Ovary (tissue), 9 donors: ENCODE results near the gene PTGER1. TPM values are rescaled to one million over a fixed set of nuclear protein-coding genes. Genes with fewer than 3 reads are reported as not detected.
"Not testable (repeated sequence)": the region's sequence is repeated elsewhere in the genome, so short reads cannot be mapped to it uniquely, and the experiment has no call there.

Experiments
- DNase-seq, 5 donors: peaks; one replicate each; pipeline ENCODE4 v3.0.0-alpha.2; 2019 to 2020
- H3K27ac ChIP-seq, 2 donors: fragments of 200-600 bp; one replicate each; pipeline versions ENCODE4 v1.5.1 to v1.8.0; 2019 to 2022
- H3K27me3 ChIP-seq: fragments of 200-600 bp; one replicate; pipeline ENCODE4 v1.8.0; 2022
- H3K36me3 ChIP-seq: fragments of 200-600 bp; sonication (generic); one replicate; pipeline ENCODE4 v1.5.1; 2019
- H3K4me1 ChIP-seq: one replicate; pipeline ENCODE4 v1.8.1; 2013; ENCODE audit warnings: mild to moderate bottlenecking, moderate library complexity; ENCODE audit not compliant: insufficient read depth
- H3K4me3 ChIP-seq: fragments of 200-600 bp; sonication (generic); one replicate; pipeline ENCODE4 v1.5.1; 2017
- H3K9me3 ChIP-seq, 2 donors: fragments of 200-600 bp in 1 of 2; sonication (generic) in 1 of 2; one replicate each; pipeline versions ENCODE4 v1.5.1 to v1.8.1; 2013 to 2019; ENCODE audit warnings: mild to moderate bottlenecking in 1 of 2, moderate library complexity in 1 of 2
- EP300 ChIP-seq: sonication (generic); formaldehyde crosslinking; IDR thresholded peaks from one replicate; pipeline ENCODE4 v1.6.1; 2017; ENCODE audit warnings: antibody characterized with exemption
- POLR2A ChIP-seq: fragments of 450-650 bp; IDR thresholded peaks from one replicate; pipeline ENCODE4 v1.6.1; 2017; ENCODE audit warnings: antibody characterized with exemption, mild to moderate bottlenecking, moderate library complexity
- WGBS, 3 donors: extraction: QIAGEN DNeasy Blood & Tissue Kit in 1 of 3; methylation state at CpG; one replicate each; pipeline versions ENCODE4 v1.1.5 to v1.1.7; 2013 to 2017; 5-methylcytosine and 5-hydroxymethylcytosine counted together
- intact Hi-C, 4 donors: fragments of 100-400 bp; cut with DNase I; formaldehyde crosslinking; loops; one replicate each; pipeline versions ENCODE4 v1.11.0 to v1.15.1; 2022 to 2023
- polyA plus RNA-seq, 2 donors: library from polyadenylated mRNA; stranded (reverse); fragments of 200-250 nt in 1 of 2; fragments of 350-450 nt in 1 of 2; fragmentation: Illumina TruSeq in 1 of 2; extraction: RNeasy Lipid Tissue Mini Kit (QIAGEN cat#74804) in 1 of 2; gene quantifications; one replicate each; pipeline ENCODE4 v1.2.3, GENCODE V29; 2013 to 2014
- total RNA-seq, 7 donors: library from RNA; depleted of rRNA in 2 of 7; stranded (reverse); fragments of >200 nt in 2 of 7; fragmentation: NEBNext Ultra II Directional in 3 of 7; extraction: Animal tissue kit (Norgen Biotek cat#: 25700) in 3 of 7; gene quantifications; one replicate each; pipeline versions ENCODE4 v1.1.0 to v1.2.4, GENCODE V29; 2016 to 2023
- TF ChIP-seq, protein P1 (sequence below), 3 donors: fragments of 450-650 bp in 2 of 3; fragments of 200-600 bp in 1 of 3; IDR thresholded peaks; one replicate each; pipeline versions ENCODE4 v1.5.1 to v1.8.0; 2016 to 2022; ENCODE audit warnings: antibody characterized with exemption in 3 of 3, mild to moderate bottlenecking in 1 of 3
- donor health status: DM: no; HTN: no; CAD: no; lungs with moderate emphysema.
- donor health status: DM: no; HTN: no; CAD: no.
- donor health status: Bipolar disorder and iron deficiency.
- donor health status: DM: yes; HTN: yes; CAD: no.
- donor health status: DM: no; HTN: no; CAD: no.
- donor health status: DM: yes; HTN: yes; CAD: no.

PTGER1 gene
- total and polyA plus RNA-seq, 9 donors, result 0.18 to 0.92 (median 0.32) TPM; not detected in 6

DNA sequence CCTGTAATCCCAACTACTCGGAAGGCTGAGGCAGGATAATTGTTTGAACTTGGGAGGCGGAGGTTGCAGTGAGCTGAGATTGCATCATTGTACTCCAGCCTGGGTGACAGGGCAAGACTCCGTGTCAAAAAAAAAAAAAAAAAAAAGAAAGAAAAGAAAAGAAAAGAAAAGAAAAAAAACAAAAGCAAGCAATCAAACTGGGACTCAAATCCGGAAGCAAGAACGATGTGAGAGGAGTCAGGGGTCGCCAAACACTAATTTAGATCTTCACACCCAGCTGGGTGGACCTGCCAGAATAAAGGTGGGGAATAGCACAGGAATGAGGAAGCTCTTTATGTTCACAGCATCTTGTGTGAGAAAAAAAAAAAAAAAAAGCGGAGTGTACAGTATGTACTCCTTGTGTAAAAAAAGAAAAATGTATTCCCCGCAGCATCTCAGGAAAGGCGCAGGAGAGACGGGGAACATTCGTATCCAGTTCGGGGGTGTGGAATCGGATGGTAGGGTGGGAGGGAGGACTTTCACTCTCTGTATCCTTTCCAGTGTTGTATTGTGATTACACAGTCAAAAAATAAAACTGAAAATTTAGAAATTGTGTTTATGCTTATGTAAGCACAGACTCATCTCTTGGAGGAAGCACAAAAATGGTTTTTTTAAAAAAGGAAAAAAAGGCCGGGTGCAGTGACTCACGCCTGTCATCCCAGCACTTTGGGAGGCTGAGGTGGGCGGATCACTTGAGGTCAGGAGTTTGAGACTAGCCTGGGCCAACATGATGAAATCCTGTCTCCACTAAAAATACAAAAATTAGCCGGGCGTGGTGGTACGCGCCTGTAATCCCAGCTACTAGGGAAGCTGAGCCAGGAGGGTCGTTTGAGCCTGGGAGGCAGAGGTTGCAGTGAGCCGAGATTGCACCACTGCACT, 35.4 kb upstream of the PTGER1 start:
- Histone ChIP-seq H3K9me3 (no peaks in the 10 kb centered on the region), H3K27me3 (no peaks in the 10 kb centered on the region), H3K27ac (peak overlapping the region in 1 of 2 donors; percentile 14), H3K4me1 (peaks cover 6% of the 10 kb centered on the region), H3K36me3 (no peaks in the 10 kb centered on the region), H3K4me3 (no peak overlapping the region)
- TF ChIP-seq, protein P1, sequence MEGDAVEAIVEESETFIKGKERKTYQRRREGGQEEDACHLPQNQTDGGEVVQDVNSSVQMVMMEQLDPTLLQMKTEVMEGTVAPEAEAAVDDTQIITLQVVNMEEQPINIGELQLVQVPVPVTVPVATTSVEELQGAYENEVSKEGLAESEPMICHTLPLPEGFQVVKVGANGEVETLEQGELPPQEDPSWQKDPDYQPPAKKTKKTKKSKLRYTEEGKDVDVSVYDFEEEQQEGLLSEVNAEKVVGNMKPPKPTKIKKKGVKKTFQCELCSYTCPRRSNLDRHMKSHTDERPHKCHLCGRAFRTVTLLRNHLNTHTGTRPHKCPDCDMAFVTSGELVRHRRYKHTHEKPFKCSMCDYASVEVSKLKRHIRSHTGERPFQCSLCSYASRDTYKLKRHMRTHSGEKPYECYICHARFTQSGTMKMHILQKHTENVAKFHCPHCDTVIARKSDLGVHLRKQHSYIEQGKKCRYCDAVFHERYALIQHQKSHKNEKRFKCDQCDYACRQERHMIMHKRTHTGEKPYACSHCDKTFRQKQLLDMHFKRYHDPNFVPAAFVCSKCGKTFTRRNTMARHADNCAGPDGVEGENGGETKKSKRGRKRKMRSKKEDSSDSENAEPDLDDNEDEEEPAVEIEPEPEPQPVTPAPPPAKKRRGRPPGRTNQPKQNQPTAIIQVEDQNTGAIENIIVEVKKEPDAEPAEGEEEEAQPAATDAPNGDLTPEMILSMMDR (IDR thresholded peaks at IDR 0.05), result no peak
- TF ChIP-seq POLR2A (no peak), EP300 (no peak)
- peak in 4 of 5 donors; percentile 46 to 76 (median 58) for DNase-seq
- intact Hi-C loops, result no loop called here
- 15 to 16% (median 16%) methylated on average over 22 of the region's 22 CpGs for WGBS, 3 donors

GRCh38 chr19:14507704-14508542, 32.8 kb upstream of the PTGER1 start:
- intact Hi-C loops, result no loop called here
- Histone ChIP-seq H3K4me1 (peaks cover 4% of the 10 kb centered on the region), H3K36me3 (no peaks in the 10 kb centered on the region), H3K27me3 (no peaks in the 10 kb centered on the region), H3K27ac (no peak overlapping the region), H3K9me3 (no peaks in the 10 kb centered on the region), H3K4me3 (no peak overlapping the region)
- DNase-seq, result no peak
- WGBS, 3 donors, result 71 to 79% (median 74%) methylated on average over 12 of the region's 12 CpGs
- TF ChIP-seq, protein P1 (IDR thresholded peaks at IDR 0.05), result no peak
- TF ChIP-seq POLR2A (no peak), EP300 (no peak)

GRCh38 chr19:14505488-14506239, 30.5 kb upstream of the PTGER1 start:
- TF ChIP-seq POLR2A, result no peak
- TF ChIP-seq, protein P1 (IDR thresholded peaks at IDR 0.05), result no peak
- TF ChIP-seq EP300, result no peak
- intact Hi-C loops, result no loop called here
- H3K27ac ChIP-seq, result no peak overlapping the region
- H3K4me3 ChIP-seq, result no peak overlapping the region
- WGBS, 3 donors, result 50 to 57% (median 53%) methylated on average over 19 of the region's 19 CpGs
- H3K4me1 ChIP-seq, result no peaks in the 10 kb centered on the region
- H3K36me3 ChIP-seq, result no peaks in the 10 kb centered on the region
- no peaks in the 10 kb centered on the region for H3K9me3 ChIP-seq
- no peaks in the 10 kb centered on the region for H3K27me3 ChIP-seq
- DNase-seq, result no peak

DNA sequence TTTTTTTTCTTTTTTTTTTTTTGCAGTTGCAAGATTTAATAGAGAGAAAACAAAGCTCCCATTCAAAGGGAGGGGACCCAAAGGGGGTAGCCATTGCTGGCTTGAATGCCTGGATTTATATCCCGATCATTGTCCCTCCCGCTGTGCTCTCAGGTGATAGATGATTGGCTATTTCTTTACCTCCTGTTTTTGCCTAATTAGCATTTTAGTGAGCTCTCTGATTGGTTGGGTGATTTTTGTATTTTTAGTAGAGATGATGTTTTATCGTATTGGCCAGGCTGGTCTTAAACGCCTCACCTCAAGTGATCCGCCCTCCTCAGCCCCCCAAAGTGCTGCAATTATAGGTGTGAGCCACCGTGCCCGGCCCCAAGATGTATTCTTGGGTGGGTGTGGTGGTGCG, 29.4 kb upstream of the PTGER1 start:
- H3K27ac ChIP-seq, H3K4me3 ChIP-seq, H3K36me3 ChIP-seq, intact Hi-C loops, H3K4me1 ChIP-seq, DNase-seq, H3K27me3 ChIP-seq, H3K9me3 ChIP-seq: not testable (repeated sequence)
- WGBS, 3 donors, result 86 to 92% (median 91%) methylated on average over 8 of the region's 8 CpGs
